GM12878 (cell line): ENCODE measurements around the gene SORL1.

Source experiments
- BMI1 ChIP-seq: fragments of 450-650 bp; IDR thresholded peaks from 2 replicates; pipeline ENCODE4 v1.6.1; 2016; ENCODE audit warnings: mild to moderate bottlenecking, moderate library complexity, borderline replicate concordance
- CTCF ChIP-seq, 3 experiments: IDR thresholded peaks in 2 of 3; conservative IDR thresholded peaks in 1 of 3; 2 replicates each; pipeline ENCODE4 v1.5.1; 2011; ENCODE audit warnings: low read depth in 3 of 3, low read length in 3 of 3, mild to moderate bottlenecking in 3 of 3, control low read depth in 2 of 3, moderate library complexity in 2 of 3, inconsistent platforms in 1 of 3, mixed read lengths in 1 of 3; ENCODE audit not compliant: control insufficient read depth in 2 of 3, insufficient read depth in 1 of 3; ENCODE audit errors: extremely low read depth in 1 of 3
- E4F1 ChIP-seq: fragments of 450-650 bp; IDR thresholded peaks from 2 replicates; pipeline ENCODE4 v1.6.1; 2018; ENCODE audit warnings: borderline replicate concordance, mild to moderate bottlenecking; ENCODE audit not compliant: partially characterized antibody
- EZH2 ChIP-seq: IDR thresholded peaks from 2 replicates; pipeline ENCODE4 v1.6.1; 2012; ENCODE audit warnings: low read depth, mild to moderate bottlenecking, control low read depth, inconsistent platforms, low read length, borderline replicate concordance; ENCODE audit not compliant: control insufficient read depth
- FOXM1 ChIP-seq: IDR thresholded peaks from 2 replicates; pipeline ENCODE4 v1.6.1; 2012; ENCODE audit warnings: low read depth, mild to moderate bottlenecking, inconsistent platforms, low read length, moderate library complexity
- HCFC1 ChIP-seq: fragments of 150-350 bp; IDR thresholded peaks from 2 replicates; pipeline ENCODE4 v1.6.1; 2014; ENCODE audit warnings: low read length
- MAX ChIP-seq: IDR thresholded peaks from 2 replicates; pipeline ENCODE4 v1.6.1; 2012; ENCODE audit warnings: low read depth, low read length, improper control_type of control experiment
- POLR2A ChIP-seq: IDR thresholded peaks from 2 replicates; pipeline ENCODE4 v1.6.1; 2011; ENCODE audit warnings: low read depth, mild to moderate bottlenecking, low read length
- POLR2AphosphoS5 ChIP-seq: IDR thresholded peaks from 2 replicates; pipeline ENCODE4 v1.6.1; 2011; ENCODE audit warnings: mild to moderate bottlenecking, low read length, inconsistent platforms
- REST ChIP-seq: IDR thresholded peaks from 2 replicates; pipeline ENCODE4 v1.6.1; 2012; ENCODE audit warnings: mild to moderate bottlenecking, low read depth, low read length
- SPI1 ChIP-seq: IDR thresholded peaks from 2 replicates; pipeline ENCODE4 v1.6.1; 2011; ENCODE audit warnings: low read depth, mild to moderate bottlenecking, low read length, moderate library complexity, borderline replicate concordance; ENCODE audit not compliant: insufficient read depth
- STAT1 ChIP-seq: fragments of 450-650 bp; conservative IDR thresholded peaks from 2 replicates; pipeline ENCODE4 v1.6.1; 2014; ENCODE audit warnings: antibody characterized with exemption, mild to moderate bottlenecking
- TCF12 ChIP-seq: IDR thresholded peaks from 2 replicates; pipeline ENCODE4 v1.6.1; 2011; ENCODE audit warnings: low read depth, mild to moderate bottlenecking, low read length
- YBX1 ChIP-seq: fragments of 450-650 bp; IDR thresholded peaks from 2 replicates; pipeline ENCODE4 v1.6.1; 2016; ENCODE audit warnings: antibody characterized with exemption

- TF ChIP-seq STAT1: no peak
- TF ChIP-seq E4F1: no peak
- TF ChIP-seq POLR2AphosphoS5: no peak
- TF ChIP-seq CTCF (IDR thresholded peaks at IDR 0.05 in 2 of 3, conservative IDR thresholded peaks at IDR 0.05 in 1 of 3; ENCODE audit: control insufficient read depth in 2 of 3, extremely low read depth in 1 of 3, insufficient read depth in 1 of 3, low read depth in 3 of 3, low read length in 3 of 3): no peak
- TF ChIP-seq FOXM1: no peak
- no peak for TF ChIP-seq EZH2
- no peak for TF ChIP-seq HCFC1
- TF ChIP-seq MAX: no peak
- no peak for TF ChIP-seq YBX1
- TF ChIP-seq TCF12: no peak
- TF ChIP-seq BMI1: no peak
- no peak for TF ChIP-seq POLR2A
- no peak for TF ChIP-seq REST
- TF ChIP-seq SPI1: no peak
Observed at GRCh38 chr11:121571506-121571905, 119.4 kb downstream of the SORL1 start.
